ENCODE measurements around the gene PTH2R. TPM values are rescaled to one million over a fixed set of nuclear protein-coding genes. Genes with fewer than 3 reads are reported as not detected.

Gene PTH2R
- total and polyA plus RNA-seq, 2 donors (not counting 3 experiments of a cell fraction or from before 2014, with no cell fraction given), result not detected

DNA sequence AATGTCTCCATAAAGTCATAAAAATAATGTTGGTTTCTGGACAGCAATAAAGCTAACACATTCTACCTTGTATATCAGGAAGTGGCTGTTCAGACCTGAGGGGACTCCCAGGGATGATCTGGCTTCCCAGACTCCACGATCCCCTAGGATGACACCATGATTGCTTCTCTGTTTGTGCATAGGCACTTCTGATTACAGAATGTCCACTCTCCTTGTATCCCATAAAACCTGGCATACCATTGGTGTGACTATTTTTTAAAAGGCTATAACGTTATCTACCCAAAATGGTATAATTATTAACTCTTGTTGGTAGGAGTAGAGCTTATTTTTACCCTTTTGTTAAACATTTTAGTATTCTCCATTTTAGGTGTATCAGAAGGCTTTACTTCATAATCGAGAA is 57.1 kb downstream of the PTH2R start:
- no peak overlapping the region for H3K27ac ChIP-seq (ENCODE audit: insufficient read depth, low read depth, low read length)
- no peaks in the 10 kb centered on the region for H3K9me3 ChIP-seq (replicated peaks; ENCODE audit: control insufficient read depth, insufficient read depth, low read length)
- no peaks in the 10 kb centered on the region for H3K9me1 ChIP-seq (replicated peaks; ENCODE audit: control insufficient read depth, extremely low read depth, insufficient read depth, low read length)
- no peak overlapping the region for H3K4me3 ChIP-seq (replicated peaks in 1 of 3; ENCODE audit: insufficient read depth in 1 of 3, low read depth in 1 of 3, low read length in 3 of 3)
- no peak for TF ChIP-seq JUN (IDR thresholded peaks at IDR 0.05; ENCODE audit: borderline replicate concordance, insufficient read depth, insufficient read length, low read depth)
- no peak for TF ChIP-seq FOS (IDR thresholded peaks at IDR 0.05; ENCODE audit: borderline replicate concordance, insufficient read depth, low read length)
- TF ChIP-seq MYC (IDR thresholded peaks at IDR 0.05; ENCODE audit: low read depth, low read length), result no peak
- TF ChIP-seq CTCF (IDR thresholded peaks at IDR 0.05; ENCODE audit: extremely low read depth in 1 of 2, insufficient read depth in 1 of 2, low read depth in 1 of 2, low read length in 2 of 2), result no peak
- TF ChIP-seq, protein P1, sequence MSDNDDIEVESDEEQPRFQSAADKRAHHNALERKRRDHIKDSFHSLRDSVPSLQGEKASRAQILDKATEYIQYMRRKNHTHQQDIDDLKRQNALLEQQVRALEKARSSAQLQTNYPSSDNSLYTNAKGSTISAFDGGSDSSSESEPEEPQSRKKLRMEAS (IDR thresholded peaks at IDR 0.05; ENCODE audit: insufficient read depth, insufficient read length), result no peak
- TF ChIP-seq POLR2A (IDR thresholded peaks at IDR 0.05; ENCODE audit: low read depth, low read length), result no peak
- no peak for TF ChIP-seq GATA2 (IDR thresholded peaks at IDR 0.05; ENCODE audit: insufficient read depth, insufficient read length, low read depth, low read length)
- no peak for TF ChIP-seq POLR2AphosphoS5 (IDR thresholded peaks at IDR 0.05; ENCODE audit: insufficient read depth, low read depth, low read length)
- no peak for TF ChIP-seq EZH2 (IDR thresholded peaks at IDR 0.05; ENCODE audit: borderline replicate concordance, low read depth, low read length, severe bottlenecking)
- no peaks in the 10 kb centered on the region for H3K79me2 ChIP-seq (ENCODE audit: control insufficient read depth, insufficient read depth, low read length)
- FAIRE-seq, result no peak
- CTCF ChIA-PET, result no interaction called here
- no peak for DNase-seq (ENCODE audit: low read depth, low spot score)
- intact Hi-C loops (cut with micrococcal nuclease) (no loop called here), dilution Hi-C loops (cut with MboI; ENCODE audit: extremely low pct_ligation_motif_present, low sequenced_read_pairs) (no loop called here)
- no peaks in the 10 kb centered on the region for H3K27me3 ChIP-seq (ENCODE audit: control insufficient read depth in 2 of 2, insufficient read depth in 2 of 2, low read length in 2 of 2)
- no peaks in the 10 kb centered on the region for H4K20me1 ChIP-seq (replicated peaks; ENCODE audit: control insufficient read depth, extremely low read depth, insufficient read depth, low read length)
- H3K4me1 ChIP-seq (ENCODE audit: control insufficient read depth, extremely low read depth, insufficient read depth, low read length), result no peaks in the 10 kb centered on the region
- H3K4me2 ChIP-seq (ENCODE audit: insufficient read depth, low read length), result no peak overlapping the region
- no peaks in the 10 kb centered on the region for H3K36me3 ChIP-seq (ENCODE audit: control insufficient read depth in 2 of 2, extremely low read depth in 1 of 2, insufficient read depth in 2 of 2, low read length in 2 of 2)
- H2AFZ ChIP-seq (ENCODE audit: low read depth, low read length), result no peak overlapping the region
- no TSS peak for BruUV-seq (replicated peaks)
- POLR2A ChIA-PET, result no interaction called here
- H3K9ac ChIP-seq (replicated peaks; ENCODE audit: extremely low read depth, insufficient read depth, low read length), result no peak overlapping the region
